ENCODE results near the gene PTPRN2.

DNA sequence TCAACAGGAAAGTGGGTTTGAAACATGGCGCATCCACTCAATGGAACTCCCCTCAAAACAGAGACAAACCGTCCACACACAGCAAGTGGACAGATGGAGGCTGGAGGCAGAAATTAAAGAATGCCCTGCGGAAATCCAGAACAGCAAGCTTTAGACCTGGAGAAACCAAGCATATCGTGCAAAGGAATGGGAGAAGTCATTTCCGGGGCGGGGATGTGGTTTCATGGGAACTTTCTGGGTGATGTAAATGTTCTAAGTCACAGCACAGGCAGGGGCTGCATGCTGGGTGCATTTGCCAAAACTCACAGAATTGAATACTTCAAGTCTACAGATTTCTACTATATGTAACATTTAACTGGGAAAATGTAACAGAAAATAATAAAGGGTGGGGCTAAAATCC lies 213.0 kb downstream of the PTPRN2 start:
- TF ChIP-seq, protein P1, sequence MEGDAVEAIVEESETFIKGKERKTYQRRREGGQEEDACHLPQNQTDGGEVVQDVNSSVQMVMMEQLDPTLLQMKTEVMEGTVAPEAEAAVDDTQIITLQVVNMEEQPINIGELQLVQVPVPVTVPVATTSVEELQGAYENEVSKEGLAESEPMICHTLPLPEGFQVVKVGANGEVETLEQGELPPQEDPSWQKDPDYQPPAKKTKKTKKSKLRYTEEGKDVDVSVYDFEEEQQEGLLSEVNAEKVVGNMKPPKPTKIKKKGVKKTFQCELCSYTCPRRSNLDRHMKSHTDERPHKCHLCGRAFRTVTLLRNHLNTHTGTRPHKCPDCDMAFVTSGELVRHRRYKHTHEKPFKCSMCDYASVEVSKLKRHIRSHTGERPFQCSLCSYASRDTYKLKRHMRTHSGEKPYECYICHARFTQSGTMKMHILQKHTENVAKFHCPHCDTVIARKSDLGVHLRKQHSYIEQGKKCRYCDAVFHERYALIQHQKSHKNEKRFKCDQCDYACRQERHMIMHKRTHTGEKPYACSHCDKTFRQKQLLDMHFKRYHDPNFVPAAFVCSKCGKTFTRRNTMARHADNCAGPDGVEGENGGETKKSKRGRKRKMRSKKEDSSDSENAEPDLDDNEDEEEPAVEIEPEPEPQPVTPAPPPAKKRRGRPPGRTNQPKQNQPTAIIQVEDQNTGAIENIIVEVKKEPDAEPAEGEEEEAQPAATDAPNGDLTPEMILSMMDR (IDR thresholded peaks at IDR 0.05; ENCODE audit: extremely low read depth in 1 of 2, insufficient read depth in 1 of 2, low read depth in 1 of 2, low read length in 2 of 2), result no peak
- TF ChIP-seq POLR2A (IDR thresholded peaks at IDR 0.05; ENCODE audit: low read depth, low read length) (no peak), EZH2 (IDR thresholded peaks at IDR 0.05; ENCODE audit: borderline replicate concordance, low read depth, low read length, severe bottlenecking) (no peak), POLR2AphosphoS5 (IDR thresholded peaks at IDR 0.05; ENCODE audit: insufficient read depth, low read depth, low read length) (no peak), JUN (IDR thresholded peaks at IDR 0.05; ENCODE audit: borderline replicate concordance, insufficient read depth, insufficient read length, low read depth) (no peak), MYC (IDR thresholded peaks at IDR 0.05; ENCODE audit: low read depth, low read length) (no peak), FOS (IDR thresholded peaks at IDR 0.05; ENCODE audit: borderline replicate concordance, insufficient read depth, low read length) (no peak), GATA2 (IDR thresholded peaks at IDR 0.05; ENCODE audit: insufficient read depth, insufficient read length, low read depth, low read length) (no peak)
- TF ChIP-seq, protein P2, sequence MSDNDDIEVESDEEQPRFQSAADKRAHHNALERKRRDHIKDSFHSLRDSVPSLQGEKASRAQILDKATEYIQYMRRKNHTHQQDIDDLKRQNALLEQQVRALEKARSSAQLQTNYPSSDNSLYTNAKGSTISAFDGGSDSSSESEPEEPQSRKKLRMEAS (IDR thresholded peaks at IDR 0.05; ENCODE audit: insufficient read depth, insufficient read length), result no peak

Measured in endothelial cell of umbilical vein (primary cell).